SU-DHL-6 (cell line): Measurements from ENCODE around the gene NIPAL4.

ENCODE experiments used
- H2AFZ ChIP-seq: fragments of 200-600 bp; sonication (generic); 2 replicates; pipeline ENCODE4 v1.6.1; 2014; ENCODE audit warnings: low read depth, mild to moderate bottlenecking, moderate library complexity, mixed read lengths, antibody characterized with exemption, low read length; ENCODE audit not compliant: severe bottlenecking
- H3F3A ChIP-seq: fragments of 200-600 bp; shearing (Covaris generic); 2 replicates; pipeline ENCODE4 v1.6.0; 2016; ENCODE audit warnings: antibody characterized with exemption, mild to moderate bottlenecking; ENCODE audit not compliant: insufficient read depth
- H3K27ac ChIP-seq: fragments of 200-600 bp; sonication (generic); 2 replicates; pipeline ENCODE4 v1.5.1; 2016; ENCODE audit warnings: low read depth, mild to moderate bottlenecking, low read length, moderate library complexity, mixed read lengths
- H3K27me3 ChIP-seq: fragments of 200-600 bp; sonication (generic), shearing (Covaris generic); 2 replicates; pipeline ENCODE4 v1.6.0; 2014; ENCODE audit warnings: mild to moderate bottlenecking, low read length
- H3K36me3 ChIP-seq: fragments of 200-600 bp; sonication (generic); 2 replicates; pipeline ENCODE4 v1.6.1; 2014; ENCODE audit warnings: mild to moderate bottlenecking, low read length, mixed read lengths
- H3K4me2 ChIP-seq: fragments of 300-600, 200-600 bp; shearing (Covaris generic), sonication (generic); 2 replicates; pipeline ENCODE4 v1.6.0; 2014; ENCODE audit warnings: low read length, low read depth, mild to moderate bottlenecking; ENCODE audit not compliant: poor library complexity, severe bottlenecking
- H3K4me3 ChIP-seq: fragments of 200-600 bp; sonication (generic); 2 replicates; pipeline ENCODE4 v1.5.1; 2014; ENCODE audit warnings: antibody characterized with exemption, low read length, mild to moderate bottlenecking, mixed read lengths; ENCODE audit not compliant: insufficient read depth, poor library complexity, severe bottlenecking
- H3K79me2 ChIP-seq: fragments of 200-600 bp; sonication (generic); 2 replicates; pipeline ENCODE4 v1.6.1; 2014; ENCODE audit warnings: mild to moderate bottlenecking, low read length, moderate library complexity; ENCODE audit not compliant: insufficient read depth
- H3K9ac ChIP-seq: fragments of 200-600 bp; sonication (generic); 2 replicates; pipeline ENCODE4 v1.7.0; 2014; ENCODE audit warnings: mild to moderate bottlenecking, low read length
- H3K9me2 ChIP-seq: fragments of 200-600 bp; sonication (generic); replicated peaks from 2 replicates; pipeline ENCODE4 v1.6.1; 2014; ENCODE audit warnings: low read length; ENCODE audit not compliant: insufficient read depth
- H3K9me3 ChIP-seq: fragments of 200-600 bp; sonication (generic); 2 replicates; pipeline ENCODE4 v1.6.1; 2014; ENCODE audit warnings: low read length, mixed read lengths; ENCODE audit not compliant: insufficient read depth
- H4K20me1 ChIP-seq: fragments of 200-600 bp; sonication (generic); 2 replicates; pipeline ENCODE4 v1.6.1; 2014; ENCODE audit warnings: low read depth, mild to moderate bottlenecking, antibody characterized with exemption, low read length, moderate library complexity, mixed read lengths
- EZH2phosphoT487 ChIP-seq: fragments of 200-600 bp; sonication (generic), shearing (Covaris generic); conservative IDR thresholded peaks from 2 replicates; pipeline ENCODE4 v1.6.1; 2018; ENCODE audit warnings: mild to moderate bottlenecking, antibody characterized with exemption, low read length, moderate library complexity, mixed read lengths
- TF ChIP-seq, protein P1 (sequence below): fragments of 200-600 bp; sonication (generic); IDR thresholded peaks from one replicate; pipeline ENCODE4 v1.5.1; 2017; ENCODE audit warnings: antibody characterized with exemption, mild to moderate bottlenecking, low read length, moderate library complexity; ENCODE audit not compliant: insufficient read depth, poor library complexity, severe bottlenecking

Gene NIPAL4

GRCh38 chr5:157473383-157474320, 13.6 kb downstream of the NIPAL4 start:
- Histone ChIP-seq H3K27me3 (no peaks in the 10 kb centered on the region), H3K4me3 (no peak overlapping the region), H2AFZ (no peak overlapping the region), H3K27ac (no peak overlapping the region), H3K9me2 (no peaks in the 10 kb centered on the region), H3K9me3 (no peaks in the 10 kb centered on the region), H4K20me1 (no peaks in the 10 kb centered on the region), H3K36me3 (no peaks in the 10 kb centered on the region), H3K4me2 (no peak overlapping the region), H3K9ac (no peak overlapping the region), H3K79me2 (no peaks in the 10 kb centered on the region), H3F3A (no peaks in the 10 kb centered on the region)
- no peak for TF ChIP-seq EZH2phosphoT487
- TF ChIP-seq, protein P1, sequence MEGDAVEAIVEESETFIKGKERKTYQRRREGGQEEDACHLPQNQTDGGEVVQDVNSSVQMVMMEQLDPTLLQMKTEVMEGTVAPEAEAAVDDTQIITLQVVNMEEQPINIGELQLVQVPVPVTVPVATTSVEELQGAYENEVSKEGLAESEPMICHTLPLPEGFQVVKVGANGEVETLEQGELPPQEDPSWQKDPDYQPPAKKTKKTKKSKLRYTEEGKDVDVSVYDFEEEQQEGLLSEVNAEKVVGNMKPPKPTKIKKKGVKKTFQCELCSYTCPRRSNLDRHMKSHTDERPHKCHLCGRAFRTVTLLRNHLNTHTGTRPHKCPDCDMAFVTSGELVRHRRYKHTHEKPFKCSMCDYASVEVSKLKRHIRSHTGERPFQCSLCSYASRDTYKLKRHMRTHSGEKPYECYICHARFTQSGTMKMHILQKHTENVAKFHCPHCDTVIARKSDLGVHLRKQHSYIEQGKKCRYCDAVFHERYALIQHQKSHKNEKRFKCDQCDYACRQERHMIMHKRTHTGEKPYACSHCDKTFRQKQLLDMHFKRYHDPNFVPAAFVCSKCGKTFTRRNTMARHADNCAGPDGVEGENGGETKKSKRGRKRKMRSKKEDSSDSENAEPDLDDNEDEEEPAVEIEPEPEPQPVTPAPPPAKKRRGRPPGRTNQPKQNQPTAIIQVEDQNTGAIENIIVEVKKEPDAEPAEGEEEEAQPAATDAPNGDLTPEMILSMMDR = no peak

DNA sequence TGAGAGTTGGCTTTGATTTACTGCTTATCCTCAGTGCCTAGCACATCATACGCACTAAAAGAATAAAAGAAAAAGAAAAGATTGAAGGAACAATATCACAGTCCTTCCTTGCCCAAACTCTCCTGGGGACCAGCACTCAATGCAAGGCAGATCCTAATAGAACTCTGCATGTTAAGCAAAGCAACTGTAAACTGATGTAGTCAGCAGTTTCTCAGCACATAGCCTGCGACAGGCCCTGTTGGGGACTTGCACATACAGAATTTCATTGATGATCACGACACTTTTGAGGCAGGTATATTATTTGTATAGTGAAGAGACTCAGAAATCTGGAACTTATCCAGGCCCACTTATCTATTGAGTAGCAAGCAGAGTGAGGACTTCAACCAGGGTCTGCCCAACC, 15.4 kb downstream of the NIPAL4 start:
- H3F3A ChIP-seq = no peaks in the 10 kb centered on the region
- no peaks in the 10 kb centered on the region for H3K9me2 ChIP-seq
- H3K9me3 ChIP-seq = no peaks in the 10 kb centered on the region
- no peaks in the 10 kb centered on the region for H3K36me3 ChIP-seq
- no peaks in the 10 kb centered on the region for H3K27me3 ChIP-seq
- TF ChIP-seq, protein P1 = no peak
- TF ChIP-seq EZH2phosphoT487 = no peak
- H3K27ac ChIP-seq = no peak overlapping the region
- H3K4me3 ChIP-seq = no peak overlapping the region
- H4K20me1 ChIP-seq = no peaks in the 10 kb centered on the region
- no peak overlapping the region for H2AFZ ChIP-seq
- H3K4me2 ChIP-seq = no peak overlapping the region
- no peak overlapping the region for H3K9ac ChIP-seq
- no peaks in the 10 kb centered on the region for H3K79me2 ChIP-seq

DNA sequence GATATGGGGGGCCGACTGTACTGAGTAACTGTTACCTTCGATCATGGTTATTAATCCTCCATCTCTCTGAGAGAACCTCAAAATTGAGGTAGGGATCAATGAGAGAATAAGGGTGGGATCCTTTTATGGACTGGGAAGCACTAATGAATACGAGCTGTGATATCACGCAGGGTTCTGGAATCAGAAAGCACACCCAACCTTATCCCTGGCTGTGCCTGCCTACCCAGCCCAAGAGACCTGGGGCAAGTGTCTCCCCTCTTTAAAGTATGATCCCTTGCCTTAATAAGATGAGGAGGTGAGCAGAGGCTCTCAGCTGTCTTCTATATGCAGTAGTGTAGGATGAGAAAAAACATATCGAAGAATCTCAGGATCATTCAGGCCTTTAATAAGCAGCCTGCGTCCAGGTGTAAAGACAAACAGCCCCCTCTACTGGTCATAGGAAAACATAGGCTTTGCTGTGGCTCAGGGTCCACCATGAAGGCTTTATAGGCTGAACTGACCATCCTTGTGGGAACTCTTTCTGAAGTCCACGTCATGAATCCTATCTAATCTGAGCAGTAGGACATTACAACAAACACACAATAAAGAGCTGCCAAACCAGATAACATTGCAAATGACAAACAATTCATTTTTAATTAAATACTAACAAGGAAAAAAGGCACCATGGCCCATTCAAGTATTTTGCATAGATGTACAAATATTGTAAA, 16.8 kb downstream of the NIPAL4 start:
- Histone ChIP-seq H3K36me3 (no peaks in the 10 kb centered on the region), H4K20me1 (no peaks in the 10 kb centered on the region), H3K27ac (no peak overlapping the region), H3K4me2 (no peak overlapping the region), H3K9ac (no peak overlapping the region), H3K79me2 (no peaks in the 10 kb centered on the region), H3K9me3 (no peaks in the 10 kb centered on the region), H3K27me3 (no peaks in the 10 kb centered on the region), H3F3A (no peaks in the 10 kb centered on the region), H2AFZ (no peak overlapping the region), H3K9me2 (no peaks in the 10 kb centered on the region), H3K4me3 (no peak overlapping the region)
- TF ChIP-seq EZH2phosphoT487 = no peak
- TF ChIP-seq, protein P1 = peak; percentile 72
